Measurements from ENCODE around the gene MEGF9. TPM values are rescaled to one million over a fixed set of nuclear protein-coding genes. Genes with fewer than 3 reads are reported as not detected.

Gene MEGF9
- total and polyA plus RNA-seq, 2 of the 13 experiments (the other 11 are each of a cell fraction or from before 2014, with no cell fraction given), result 3.1 to 3.3 TPM

DNA sequence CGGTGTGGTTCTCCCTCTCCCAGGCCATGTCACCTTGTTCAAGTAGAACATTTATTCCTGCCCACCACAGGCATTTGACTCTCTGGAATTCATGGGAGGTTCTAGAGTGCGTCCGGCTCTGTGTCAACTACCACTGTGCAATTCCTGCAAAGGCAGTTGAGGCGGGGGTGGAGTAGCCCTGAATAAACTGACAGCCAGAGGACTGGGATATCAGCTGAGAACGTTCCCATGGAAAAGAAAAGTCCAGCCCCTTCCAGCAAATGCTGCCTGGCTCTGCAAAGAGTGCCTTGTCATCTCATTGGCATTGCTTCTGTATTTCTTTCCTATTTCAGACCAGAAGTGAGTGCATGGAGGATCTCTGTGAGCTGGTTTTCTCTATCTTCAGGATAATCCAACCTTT lies 18.9 kb upstream of the MEGF9 start (continued):
- TF ChIP-seq RFX3 (CRISPR knock-in tag; IDR thresholded peaks at IDR 0.05) (no peak), ELF3 (CRISPR knock-in tag; IDR thresholded peaks at IDR 0.05) (no peak), MTA3 (CRISPR knock-in tag; IDR thresholded peaks at IDR 0.05) (no peak), SRY (CRISPR knock-in tag; IDR thresholded peaks at IDR 0.05) (no peak), ZFAT (CRISPR knock-in tag; conservative IDR thresholded peaks at IDR 0.05) (no peak), ZNF543 (CRISPR knock-in tag; IDR thresholded peaks at IDR 0.05) (no peak), ZNF761 (CRISPR knock-in tag; conservative IDR thresholded peaks at IDR 0.05) (no peak), IRX3 (CRISPR knock-in tag; IDR thresholded peaks at IDR 0.05; ENCODE audit: borderline replicate concordance, low read depth) (no peak), ZNF562 (CRISPR knock-in tag; IDR thresholded peaks at IDR 0.05; ENCODE audit: borderline replicate concordance) (no peak), SIN3A (IDR thresholded peaks at IDR 0.05; ENCODE audit: borderline replicate concordance, low read depth, low read length) (no peak), ZNF280D (CRISPR knock-in tag; IDR thresholded peaks at IDR 0.05) (no peak), ZIK1 (CRISPR knock-in tag; IDR thresholded peaks at IDR 0.05; ENCODE audit: borderline replicate concordance, low read depth) (no peak), FOXA1 (IDR thresholded peaks at IDR 0.05) (no peak), FOXA1 (CRISPR knock-in tag; IDR thresholded peaks at IDR 0.05) (peak; percentile 64), BCL6 (CRISPR knock-in tag; IDR thresholded peaks at IDR 0.05) (0 out of 2 replicates have a peak, but pooled peaks have one; percentile 19), CENPT (CRISPR knock-in tag; IDR thresholded peaks at IDR 0.05; ENCODE audit: low read depth) (no peak), ZNF292 (CRISPR knock-in tag; IDR thresholded peaks at IDR 0.05; ENCODE audit: borderline replicate concordance, low read depth) (0 out of 2 replicates have a peak, but pooled peaks have one; percentile 35), PPARG (CRISPR knock-in tag; conservative IDR thresholded peaks at IDR 0.05) (no peak), ZNF264 (CRISPR knock-in tag; IDR thresholded peaks at IDR 0.05) (no peak), ZNF430 (CRISPR knock-in tag; IDR thresholded peaks at IDR 0.05) (no peak), ADNP (CRISPR knock-in tag; IDR thresholded peaks at IDR 0.05) (no peak), DMTF1 (CRISPR knock-in tag; IDR thresholded peaks at IDR 0.05) (no peak)
- TF ChIP-seq, protein P1, sequence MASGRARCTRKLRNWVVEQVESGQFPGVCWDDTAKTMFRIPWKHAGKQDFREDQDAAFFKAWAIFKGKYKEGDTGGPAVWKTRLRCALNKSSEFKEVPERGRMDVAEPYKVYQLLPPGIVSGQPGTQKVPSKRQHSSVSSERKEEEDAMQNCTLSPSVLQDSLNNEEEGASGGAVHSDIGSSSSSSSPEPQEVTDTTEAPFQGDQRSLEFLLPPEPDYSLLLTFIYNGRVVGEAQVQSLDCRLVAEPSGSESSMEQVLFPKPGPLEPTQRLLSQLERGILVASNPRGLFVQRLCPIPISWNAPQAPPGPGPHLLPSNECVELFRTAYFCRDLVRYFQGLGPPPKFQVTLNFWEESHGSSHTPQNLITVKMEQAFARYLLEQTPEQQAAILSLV (CRISPR knock-in tag; IDR thresholded peaks at IDR 0.05; ENCODE audit: borderline replicate concordance), result no peak
- TF ChIP-seq, protein P2, sequence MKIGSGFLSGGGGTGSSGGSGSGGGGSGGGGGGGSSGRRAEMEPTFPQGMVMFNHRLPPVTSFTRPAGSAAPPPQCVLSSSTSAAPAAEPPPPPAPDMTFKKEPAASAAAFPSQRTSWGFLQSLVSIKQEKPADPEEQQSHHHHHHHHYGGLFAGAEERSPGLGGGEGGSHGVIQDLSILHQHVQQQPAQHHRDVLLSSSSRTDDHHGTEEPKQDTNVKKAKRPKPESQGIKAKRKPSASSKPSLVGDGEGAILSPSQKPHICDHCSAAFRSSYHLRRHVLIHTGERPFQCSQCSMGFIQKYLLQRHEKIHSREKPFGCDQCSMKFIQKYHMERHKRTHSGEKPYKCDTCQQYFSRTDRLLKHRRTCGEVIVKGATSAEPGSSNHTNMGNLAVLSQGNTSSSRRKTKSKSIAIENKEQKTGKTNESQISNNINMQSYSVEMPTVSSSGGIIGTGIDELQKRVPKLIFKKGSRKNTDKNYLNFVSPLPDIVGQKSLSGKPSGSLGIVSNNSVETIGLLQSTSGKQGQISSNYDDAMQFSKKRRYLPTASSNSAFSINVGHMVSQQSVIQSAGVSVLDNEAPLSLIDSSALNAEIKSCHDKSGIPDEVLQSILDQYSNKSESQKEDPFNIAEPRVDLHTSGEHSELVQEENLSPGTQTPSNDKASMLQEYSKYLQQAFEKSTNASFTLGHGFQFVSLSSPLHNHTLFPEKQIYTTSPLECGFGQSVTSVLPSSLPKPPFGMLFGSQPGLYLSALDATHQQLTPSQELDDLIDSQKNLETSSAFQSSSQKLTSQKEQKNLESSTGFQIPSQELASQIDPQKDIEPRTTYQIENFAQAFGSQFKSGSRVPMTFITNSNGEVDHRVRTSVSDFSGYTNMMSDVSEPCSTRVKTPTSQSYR (CRISPR knock-in tag; IDR thresholded peaks at IDR 0.05; ENCODE audit: borderline replicate concordance), result 0 out of 2 replicates have a peak, but pooled peaks have one; percentile 31
